Parathyroid adenoma (tissue), 2 donors: ENCODE measurements around the gene FOSL2.

ENCODE experiments used
- H2AFZ ChIP-seq: fragments of 300-600 bp; sonication (generic); one replicate; pipeline ENCODE4 v1.7.0; 2017; ENCODE audit warnings: antibody characterized with exemption, mild to moderate bottlenecking
- H3K27ac ChIP-seq: fragments of 300-600 bp; sonication (generic); one replicate; pipeline ENCODE4 v1.7.0; 2017
- H3K27me3 ChIP-seq: fragments of 300-600 bp; sonication (generic); one replicate; pipeline ENCODE4 v1.7.0; 2017; ENCODE audit warnings: low read length; ENCODE audit not compliant: control insufficient read depth, insufficient read depth
- H3K36me3 ChIP-seq: fragments of 300-600 bp; sonication (generic); one replicate; pipeline ENCODE4 v1.7.0; 2017; ENCODE audit warnings: low read length; ENCODE audit not compliant: control insufficient read depth, insufficient read depth
- H3K4me1 ChIP-seq: fragments of 300-600 bp; sonication (generic); one replicate; pipeline ENCODE4 v1.7.0; 2017; ENCODE audit warnings: control low read depth
- H3K4me2 ChIP-seq: fragments of 300-600 bp; sonication (generic); one replicate; pipeline ENCODE4 v1.7.0; 2017; ENCODE audit warnings: low read length
- H3K4me3 ChIP-seq: fragments of 300-600 bp; sonication (generic); one replicate; pipeline ENCODE4 v1.7.0; 2017; ENCODE audit warnings: low read depth, low read length
- H3K79me2 ChIP-seq: fragments of 300-600 bp; sonication (generic); one replicate; pipeline ENCODE4 v1.7.0; 2017; ENCODE audit warnings: control low read depth
- H3K9ac ChIP-seq: fragments of 300-600 bp; sonication (generic); one replicate; pipeline ENCODE4 v1.7.0; 2017; ENCODE audit warnings: mild to moderate bottlenecking
- H3K9me3 ChIP-seq: fragments of 300-600 bp; sonication (generic); one replicate; pipeline ENCODE4 v1.7.0; 2017; ENCODE audit warnings: low read length; ENCODE audit not compliant: control insufficient read depth
- CTCF ChIP-seq: fragments of 300-600 bp; sonication (generic); IDR thresholded peaks from one replicate; pipeline ENCODE4 v1.7.0; 2017; ENCODE audit warnings: antibody characterized with exemption, mild to moderate bottlenecking
- donor health status: primary hyperparathyroidism.

Gene FOSL2

GRCh38 chr2:28362991-28363521, 29.6 kb upstream of the FOSL2 start:
- TF ChIP-seq CTCF: no peak

GRCh38 chr2:28363686-28364280, 28.9 kb upstream of the FOSL2 start:
- Histone ChIP-seq H3K9me3 (no peaks in the 10 kb centered on the region), H3K4me1 (peaks cover 10% of the 10 kb centered on the region), H3K27me3 (no peaks in the 10 kb centered on the region), H2AFZ (no peak overlapping the region), H3K79me2 (no peaks in the 10 kb centered on the region), H3K4me2 (no peak overlapping the region), H3K4me3 (no peak overlapping the region), H3K27ac (no peak overlapping the region), H3K9ac (no peak overlapping the region), H3K36me3 (no peaks in the 10 kb centered on the region)
- TF ChIP-seq CTCF: no peak

More at GRCh38 chr2:28362991-28363521, 29.6 kb upstream of the FOSL2 start:
- Histone ChIP-seq H3K4me3 (no peak overlapping the region), H3K4me1 (peaks cover 10% of the 10 kb centered on the region), H3K9me3 (no peaks in the 10 kb centered on the region), H2AFZ (no peak overlapping the region), H3K27ac (no peak overlapping the region), H3K79me2 (no peaks in the 10 kb centered on the region), H3K27me3 (no peaks in the 10 kb centered on the region), H3K9ac (no peak overlapping the region), H3K36me3 (no peaks in the 10 kb centered on the region), H3K4me2 (no peak overlapping the region)

- Histone ChIP-seq H3K27me3 (no peaks in the 10 kb centered on the region), H3K9me3 (no peaks in the 10 kb centered on the region), H3K79me2 (no peaks in the 10 kb centered on the region), H3K27ac (no peak overlapping the region), H3K4me2 (no peak overlapping the region), H3K9ac (no peak overlapping the region), H2AFZ (no peak overlapping the region), H3K4me3 (no peak overlapping the region), H3K36me3 (no peaks in the 10 kb centered on the region), H3K4me1 (peaks cover 10% of the 10 kb centered on the region)
- no peak for TF ChIP-seq CTCF
Observed at GRCh38 chr2:28364610-28365009, 28.0 kb upstream of the FOSL2 start.

- Histone ChIP-seq H2AFZ (peak overlapping the region; percentile 53), H3K27me3 (no peaks in the 10 kb centered on the region), H3K4me2 (no peak overlapping the region), H3K79me2 (no peaks in the 10 kb centered on the region), H3K9me3 (no peaks in the 10 kb centered on the region), H3K27ac (no peak overlapping the region), H3K9ac (no peak overlapping the region), H3K4me1 (peaks cover 10% of the 10 kb centered on the region), H3K36me3 (no peaks in the 10 kb centered on the region), H3K4me3 (no peak overlapping the region)
- no peak for TF ChIP-seq CTCF
Observed at GRCh38 chr2:28365158-28365557, 27.5 kb upstream of the FOSL2 start.

- TF ChIP-seq CTCF: no peak
- no peaks in the 10 kb centered on the region for H3K79me2 ChIP-seq
- H3K27ac ChIP-seq: no peak overlapping the region
- no peaks in the 10 kb centered on the region for H3K36me3 ChIP-seq
- H3K4me2 ChIP-seq: no peak overlapping the region
- H3K9me3 ChIP-seq: no peaks in the 10 kb centered on the region
- no peak overlapping the region for H3K4me3 ChIP-seq
- no peaks in the 10 kb centered on the region for H3K27me3 ChIP-seq
- no peak overlapping the region for H3K9ac ChIP-seq
- H2AFZ ChIP-seq: peak overlapping the region; percentile 66
- peaks cover 10% of the 10 kb centered on the region for H3K4me1 ChIP-seq
Observed at GRCh38 chr2:28366149-28366495, 26.5 kb upstream of the FOSL2 start.
